Measurements from ENCODE around the gene CASTOR1. TPM values are rescaled to one million over a fixed set of nuclear protein-coding genes. Genes with fewer than 3 reads are reported as not detected.

Gene CASTOR1
- total and polyA plus RNA-seq, 2 donors (not counting 3 experiments of a cell fraction or from before 2014, with no cell fraction given): 8.1 to 26.8 TPM

DNA sequence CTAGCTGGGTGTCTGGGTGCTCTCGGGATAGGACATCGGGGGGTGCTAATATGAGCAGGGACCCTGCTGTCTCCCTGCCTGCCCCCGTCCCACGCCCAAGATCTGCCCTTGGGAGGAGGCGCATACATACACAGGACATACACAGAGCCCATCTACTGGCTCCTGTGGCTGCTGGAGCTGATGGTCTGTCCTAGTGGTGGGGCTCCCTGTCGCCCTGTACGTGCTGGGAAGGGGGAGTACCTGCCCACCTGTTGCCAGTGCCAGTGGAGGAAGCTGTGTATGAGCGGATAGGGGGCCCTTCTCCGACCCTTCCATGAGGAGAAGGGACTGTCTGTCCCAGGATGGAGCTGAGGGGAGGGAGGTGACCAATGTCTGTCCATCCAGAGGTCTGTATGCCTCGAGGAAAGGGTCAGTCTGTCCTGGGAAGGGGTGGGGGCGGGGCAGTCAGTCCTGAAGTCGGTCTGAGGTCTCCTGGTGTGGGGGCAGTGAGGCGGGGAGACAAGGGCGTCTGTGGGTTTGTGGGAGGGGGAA lies 36.5 kb upstream of the CASTOR1 start:
- Histone ChIP-seq H3K4me2 (ENCODE audit: insufficient read depth, low read length) (peak overlapping the region; percentile 66), H3K4me3 (replicated peaks in 1 of 3; ENCODE audit: insufficient read depth in 1 of 3, low read depth in 1 of 3, low read length in 3 of 3) (peak overlapping the region; percentile 62 to 67 (median 64)), H2AFZ (ENCODE audit: low read depth, low read length) (no peak overlapping the region), H3K4me1 (ENCODE audit: control insufficient read depth, extremely low read depth, insufficient read depth, low read length) (peaks cover 13% of the 10 kb centered on the region), H3K9me3 (replicated peaks; ENCODE audit: control insufficient read depth, insufficient read depth, low read length) (no peaks in the 10 kb centered on the region), H3K9ac (replicated peaks; ENCODE audit: extremely low read depth, insufficient read depth, low read length) (no peak overlapping the region), H3K27me3 (ENCODE audit: control insufficient read depth in 2 of 2, insufficient read depth in 2 of 2, low read length in 2 of 2) (no peaks in the 10 kb centered on the region), H4K20me1 (replicated peaks; ENCODE audit: control insufficient read depth, extremely low read depth, insufficient read depth, low read length) (no peaks in the 10 kb centered on the region), H3K9me1 (replicated peaks; ENCODE audit: control insufficient read depth, extremely low read depth, insufficient read depth, low read length) (no peaks in the 10 kb centered on the region), H3K27ac (ENCODE audit: insufficient read depth, low read depth, low read length) (no peak overlapping the region), H3K79me2 (ENCODE audit: control insufficient read depth, insufficient read depth, low read length) (no peaks in the 10 kb centered on the region), H3K36me3 (ENCODE audit: control insufficient read depth in 2 of 2, extremely low read depth in 1 of 2, insufficient read depth in 2 of 2, low read length in 2 of 2) (no peaks in the 10 kb centered on the region)
- dilution Hi-C loops (cut with MboI; ENCODE audit: extremely low pct_ligation_motif_present, low sequenced_read_pairs): no loop called here
- ChIA-PET POLR2A (interaction anchor here (1.5 kb wide), 1 partner anchor 35 kb away, joined by 4 read pairs; no protein-coding TSS in a partner anchor), CTCF (interaction anchor here (1.1 to 14.7 kb wide), 4 partner anchors 22 to 97 kb away, joined by 3 to 164 read pairs (median 13); partner anchors contain the start of genes CASTOR1 and RNF215)
- intact Hi-C loops (cut with micrococcal nuclease): loop anchor here (1.0 to 2.0 kb wide), 2 partner anchors 31 to 36 kb away; partner anchors contain the start of genes CASTOR1, CCDC157 and SF3A1
- DNase-seq (ENCODE audit: low read depth, low spot score): no peak
- TF ChIP-seq JUN (IDR thresholded peaks at IDR 0.05; ENCODE audit: borderline replicate concordance, insufficient read depth, insufficient read length, low read depth) (no peak), FOS (IDR thresholded peaks at IDR 0.05; ENCODE audit: borderline replicate concordance, insufficient read depth, low read length) (no peak), GATA2 (IDR thresholded peaks at IDR 0.05; ENCODE audit: insufficient read depth, insufficient read length, low read depth, low read length) (no peak), MAX (IDR thresholded peaks at IDR 0.05; ENCODE audit: insufficient read depth, insufficient read length) (no peak), MYC (IDR thresholded peaks at IDR 0.05; ENCODE audit: low read depth, low read length) (no peak), POLR2A (IDR thresholded peaks at IDR 0.05; ENCODE audit: low read depth, low read length) (no peak), POLR2AphosphoS5 (IDR thresholded peaks at IDR 0.05; ENCODE audit: insufficient read depth, low read depth, low read length) (no peak), EZH2 (IDR thresholded peaks at IDR 0.05; ENCODE audit: borderline replicate concordance, low read depth, low read length, severe bottlenecking) (no peak), CTCF (IDR thresholded peaks at IDR 0.05; ENCODE audit: extremely low read depth in 1 of 2, insufficient read depth in 1 of 2, low read depth in 1 of 2, low read length in 2 of 2) (no peak)
- FAIRE-seq: no peak
- no TSS peak for BruUV-seq (replicated peaks)

Data from endothelial cell of umbilical vein (primary cell).